GM21423 (cell line): Measurements from ENCODE around the gene JAG1.
A peak's percentile ranks its signal among the peaks of the same experiment; 100 is the strongest.

ENCODE experiments used
- ATAC-seq: cut with Tn5 transposase; IDR thresholded peaks from one replicate; pipeline ENCODE4 v1.9.1; 2021; ENCODE audit warnings: mild to moderate bottlenecking, moderate library complexity; ENCODE audit not compliant: unreplicated experiment

Gene JAG1

GRCh38 chr20:10699941-10700340 is 26.1 kb upstream of the JAG1 start:
- ATAC-seq = no peak

GRCh38 chr20:10699489-10699888 is 25.7 kb upstream of the JAG1 start:
- ATAC-seq = no peak

- no peak for ATAC-seq
Observed at GRCh38 chr20:10696650-10697049, 22.9 kb upstream of the JAG1 start.

GRCh38 chr20:10689385-10689784 is 15.6 kb upstream of the JAG1 start:
- no peak for ATAC-seq

- ATAC-seq = no peak
Observed at GRCh38 chr20:10687895-10688294, 14.1 kb upstream of the JAG1 start.

GRCh38 chr20:10686356-10687133 is 12.7 kb upstream of the JAG1 start:
- no peak for ATAC-seq

GRCh38 chr20:10683537-10683936 is 9.7 kb upstream of the JAG1 start:
- ATAC-seq = no peak

- no peak for ATAC-seq
Observed at GRCh38 chr20:10682939-10683338, 9.1 kb upstream of the JAG1 start.

GRCh38 chr20:10681494-10681893 is 7.7 kb upstream of the JAG1 start:
- no peak for ATAC-seq

- no peak for ATAC-seq
Observed at GRCh38 chr20:10680571-10680970, 6.8 kb upstream of the JAG1 start.

- no peak for ATAC-seq
Observed at GRCh38 chr20:10679269-10679668, 5.5 kb upstream of the JAG1 start.

- no peak for ATAC-seq
Observed at GRCh38 chr20:10676518-10676917, 2.7 kb upstream of the JAG1 start.

- ATAC-seq = no peak
Observed at GRCh38 chr20:10675450-10675848, 1.6 kb upstream of the JAG1 start.

- peak; percentile 37 for ATAC-seq
Observed at GRCh38 chr20:10674684-10675449, 1.1 kb upstream of the JAG1 start.

GRCh38 chr20:10673176-10673841 is 490 bp downstream of the JAG1 start:
- no peak for ATAC-seq

GRCh38 chr20:10672624-10673127 is 1.1 kb downstream of the JAG1 start:
- ATAC-seq = no peak

- no peak for ATAC-seq
Observed at GRCh38 chr20:10671919-10672623, 1.7 kb downstream of the JAG1 start.

- ATAC-seq = peak; percentile 31
Observed at GRCh38 chr20:10671221-10671918, 2.4 kb downstream of the JAG1 start.

GRCh38 chr20:10670501-10671220 is 3.1 kb downstream of the JAG1 start:
- peak; percentile 22 for ATAC-seq
